IPS-20b (cell line): ENCODE measurements around the gene CATSPERZ.

Source experiments
- H3K27ac ChIP-seq: one replicate; pipeline ENCODE4 v1.5.1; 2013; ENCODE audit warnings: low read length
- H3K27me3 ChIP-seq: 2 replicates; pipeline ENCODE4 v1.6.1; 2013; ENCODE audit warnings: mild to moderate bottlenecking, low read length, inconsistent platforms; ENCODE audit not compliant: insufficient read depth
- H3K36me3 ChIP-seq: 2 replicates; pipeline ENCODE4 v1.6.1; 2013; ENCODE audit warnings: low read depth, mild to moderate bottlenecking, inconsistent platforms, low read length, moderate library complexity; ENCODE audit not compliant: insufficient read depth
- H3K4me1 ChIP-seq: 2 replicates; pipeline ENCODE4 v1.6.1; 2013; ENCODE audit warnings: mild to moderate bottlenecking, control low read depth, inconsistent platforms, low read length, moderate library complexity; ENCODE audit not compliant: insufficient read depth
- H3K4me3 ChIP-seq: 2 replicates; pipeline ENCODE4 v1.5.1; 2013; ENCODE audit warnings: mild to moderate bottlenecking, low read length, inconsistent platforms
- H3K9ac ChIP-seq: 2 replicates; pipeline ENCODE4 v1.6.1; 2013; ENCODE audit warnings: low read depth, mild to moderate bottlenecking, inconsistent platforms, low read length, moderate library complexity
- H3K9me3 ChIP-seq: 2 replicates; pipeline ENCODE4 v1.6.1; 2013; ENCODE audit warnings: mild to moderate bottlenecking, low read depth, low read length, inconsistent platforms; ENCODE audit not compliant: insufficient read depth

The CATSPERZ gene

GRCh38 chr11:64281957-64282770 lies 18.0 kb upstream of the CATSPERZ start:
- no peak overlapping the region for H3K4me3 ChIP-seq
- H3K9ac ChIP-seq, result no peak overlapping the region
- peaks cover 6% of the 10 kb centered on the region; the same call in 1 of the 2 replicates for H3K27me3 ChIP-seq
- H3K4me1 ChIP-seq, result no peaks in the 10 kb centered on the region
- H3K36me3 ChIP-seq, result peaks cover 6% of the 10 kb centered on the region; the same call in 1 of the 2 replicates
- H3K9me3 ChIP-seq, result no peaks in the 10 kb centered on the region
- H3K27ac ChIP-seq, result no peak overlapping the region

- no peak overlapping the region for H3K27ac ChIP-seq
These were observed 17.1 kb upstream of the CATSPERZ start for GRCh38 chr11:64283092-64283491.

GRCh38 chr11:64284048-64284961 lies 15.9 kb upstream of the CATSPERZ start, which contains the start of gene BAD:
Gene BAD (minus strand): TSS chr11:64284665. CDS start chr11:64284368, 297 bp downstream.
- H3K27me3 ChIP-seq, result peaks cover 16% of the 10 kb centered on the region
- no peaks in the 10 kb centered on the region for H3K36me3 ChIP-seq
- H3K9me3 ChIP-seq, result no peaks in the 10 kb centered on the region
- no peak within 1 kb of the TSS for H3K27ac ChIP-seq
- peak within 1 kb of the TSS; percentile 82 for H3K4me3 ChIP-seq
- peak within 1 kb of the TSS; percentile 67 for H3K9ac ChIP-seq
- H3K4me1 ChIP-seq, result no peaks in the 10 kb centered on the region

More at GRCh38 chr11:64283092-64283491, 17.1 kb upstream of the CATSPERZ start:
- H3K9ac ChIP-seq, result no peak overlapping the region
- H3K27me3 ChIP-seq, result peaks cover 9% of the 10 kb centered on the region; the same call in 1 of the 2 replicates
- H3K4me3 ChIP-seq, result no peak overlapping the region
- H3K4me1 ChIP-seq, result no peaks in the 10 kb centered on the region
- no peaks in the 10 kb centered on the region for H3K36me3 ChIP-seq
- H3K9me3 ChIP-seq, result no peaks in the 10 kb centered on the region

GRCh38 chr11:64284962-64285884 lies 14.9 kb upstream of the CATSPERZ start, which contains the start of gene GPR137:
Gene GPR137 (plus strand): TSS chr11:64285848. CDS start chr11:64286525, 677 bp downstream.
- peaks cover 25% of the 10 kb centered on the region for H3K27me3 ChIP-seq
- peak within 1 kb of the TSS; percentile 56; the same call in 1 of the 2 replicates for H3K9ac ChIP-seq
- H3K9me3 ChIP-seq, result no peaks in the 10 kb centered on the region
- peak within 1 kb of the TSS; percentile 82 for H3K4me3 ChIP-seq
- no peak within 1 kb of the TSS for H3K27ac ChIP-seq
- H3K4me1 ChIP-seq, result no peaks in the 10 kb centered on the region
- no peaks in the 10 kb centered on the region for H3K36me3 ChIP-seq

GRCh38 chr11:64285885-64286800 lies 14.0 kb upstream of the CATSPERZ start:
- H3K9ac ChIP-seq, result peak overlapping the region; percentile 56; the same call in 1 of the 2 replicates
- H3K36me3 ChIP-seq, result no peaks in the 10 kb centered on the region
- H3K27me3 ChIP-seq, result peaks cover 34% of the 10 kb centered on the region
- H3K9me3 ChIP-seq, result no peaks in the 10 kb centered on the region
- no peaks in the 10 kb centered on the region for H3K4me1 ChIP-seq
- peak overlapping the region; percentile 82 for H3K4me3 ChIP-seq
- no peak overlapping the region for H3K27ac ChIP-seq

- H3K4me3 ChIP-seq, result no peak overlapping the region
- no peak overlapping the region for H3K27ac ChIP-seq
- no peak overlapping the region for H3K9ac ChIP-seq
- H3K4me1 ChIP-seq, result no peaks in the 10 kb centered on the region
- H3K27me3 ChIP-seq, result peaks cover 40% of the 10 kb centered on the region
- no peaks in the 10 kb centered on the region for H3K36me3 ChIP-seq
- H3K9me3 ChIP-seq, result no peaks in the 10 kb centered on the region
These were observed 13.4 kb upstream of the CATSPERZ start for GRCh38 chr11:64286801-64287159.

GRCh38 chr11:64287676-64288352 lies 12.3 kb upstream of the CATSPERZ start:
- Histone ChIP-seq H3K27ac (no peak overlapping the region), H3K4me1 (no peaks in the 10 kb centered on the region), H3K36me3 (no peaks in the 10 kb centered on the region), H3K27me3 (peaks cover 51% of the 10 kb centered on the region), H3K4me3 (no peak overlapping the region), H3K9me3 (no peaks in the 10 kb centered on the region), H3K9ac (no peak overlapping the region)

GRCh38 chr11:64288353-64288750 lies 11.8 kb upstream of the CATSPERZ start:
- Histone ChIP-seq H3K36me3 (no peaks in the 10 kb centered on the region), H3K4me3 (no peak overlapping the region), H3K9ac (no peak overlapping the region), H3K27me3 (peaks cover 56% of the 10 kb centered on the region), H3K27ac (no peak overlapping the region), H3K4me1 (no peaks in the 10 kb centered on the region), H3K9me3 (no peaks in the 10 kb centered on the region)

- H3K27ac ChIP-seq, result no peak overlapping the region
- no peaks in the 10 kb centered on the region for H3K4me1 ChIP-seq
- no peaks in the 10 kb centered on the region for H3K36me3 ChIP-seq
- no peak overlapping the region for H3K4me3 ChIP-seq
- H3K9me3 ChIP-seq, result no peaks in the 10 kb centered on the region
- peaks cover 63% of the 10 kb centered on the region for H3K27me3 ChIP-seq
- no peak overlapping the region for H3K9ac ChIP-seq
These were observed 11.1 kb upstream of the CATSPERZ start for GRCh38 chr11:64289002-64289564.
